Measurements from ENCODE around the gene PHB1.

PHB1 gene

DNA sequence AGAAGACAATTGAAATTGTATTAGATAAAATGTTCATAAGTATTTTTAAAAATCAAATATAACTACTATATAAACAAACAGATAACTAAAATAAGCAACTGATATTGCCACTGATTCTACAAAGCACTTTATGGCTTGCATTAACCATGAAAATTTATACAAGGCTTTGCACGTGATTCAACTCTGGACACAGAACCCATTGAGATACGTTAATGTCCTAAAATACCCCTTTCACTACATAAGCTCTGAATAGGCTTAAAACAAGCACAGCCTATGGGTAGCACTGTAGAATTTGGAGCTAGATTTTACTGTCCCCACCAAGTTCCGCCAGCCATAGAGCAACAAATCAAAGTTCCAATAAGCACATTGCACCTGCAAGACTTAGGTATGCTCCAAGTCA is 57.2 kb downstream of the PHB1 start:
- no peak for DNase-seq (ENCODE audit: low read depth in 1 of 2, low spot score in 1 of 2)

DNA sequence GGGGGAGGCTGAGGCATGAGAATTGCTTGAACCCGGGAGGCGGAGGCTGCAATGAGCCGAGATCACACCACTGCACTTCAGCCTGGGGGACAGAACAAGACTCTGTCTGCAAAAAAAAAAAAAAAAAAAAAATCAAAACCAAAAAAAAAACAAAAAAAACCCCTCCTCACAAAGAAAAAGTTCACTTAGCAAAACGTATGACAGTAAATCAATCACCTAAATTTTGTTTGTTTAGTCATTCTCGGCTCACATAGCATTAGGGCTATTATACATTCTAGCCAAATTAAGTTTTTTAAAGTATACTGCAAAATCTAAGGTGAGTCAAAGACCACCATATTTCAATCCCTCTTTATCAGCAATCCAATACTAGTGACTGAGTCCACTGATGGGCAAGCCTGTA is 58.4 kb downstream of the PHB1 start:
- DNase-seq (ENCODE audit: low read depth in 1 of 2, low spot score in 1 of 2) = no peak

Measured in activated T-helper 1 cell treated with anti-CD3 and anti-CD28 coated beads, Interleukin-2, amount 50 U/mL, for 16 hours (primary cell).